ENCODE results near the gene RNF157. TPM values are rescaled to one million over a fixed set of nuclear protein-coding genes. Genes with fewer than 3 reads are reported as not detected.

RNF157 gene
- total and polyA plus RNA-seq, 2 of the 4 experiments (the other 2 are of a cell fraction): 0.54 to 1.3 TPM

GRCh38 chr17:76131051-76131691, 109.1 kb downstream of the RNF157 start:
- H3K4ac ChIP-seq (ENCODE audit: low read depth, low read length): no peak overlapping the region
- peak overlapping the region; percentile 51 for H2AFZ ChIP-seq (replicated peaks; ENCODE audit: low read length, poor library complexity)
- intact Hi-C loops (cut with micrococcal nuclease) (no loop called here), in situ Hi-C loops (cut with MboI; ENCODE audit: low sequenced_read_pairs) (no loop called here), dilution Hi-C loops (cut with HindIII; ENCODE audit: low sequenced_read_pairs, unreplicated experiment) (no loop called here)
- H2BK120ac ChIP-seq (ENCODE audit: low read depth, low read length): no peak overlapping the region
- H2BK20ac ChIP-seq (ENCODE audit: low read depth, low read length): no peak overlapping the region
- BruUV-seq (replicated peaks): no TSS peak
- no peak overlapping the region for H3K4me2 ChIP-seq (ENCODE audit: low read depth, low read length)
- H3K18ac ChIP-seq (ENCODE audit: low read depth, low read length): no peak overlapping the region
- H2AK5ac ChIP-seq (ENCODE audit: low read depth, low read length): no peak overlapping the region
- no peak overlapping the region for H3K27ac ChIP-seq (ENCODE audit: insufficient read depth, low read length)
- 18% methylated on average over 8 of the region's 21 CpGs; no CpG with 5 or more reads in 1 of the 2 experiments for WGBS, 2 experiments (ENCODE audit: extremely low coverage in 2 of 2, insufficient read length in 1 of 2)
- H3K23ac ChIP-seq (ENCODE audit: low read depth, low read length): no peak overlapping the region
- H4K8ac ChIP-seq (ENCODE audit: low read depth in 2 of 2, low read length in 2 of 2): no peak overlapping the region
- no peaks in the 10 kb centered on the region for H3K9me1 ChIP-seq (ENCODE audit: insufficient read depth, low read length)
- H3K79me1 ChIP-seq (ENCODE audit: low read depth in 1 of 2, low read length in 2 of 2): no peaks in the 10 kb centered on the region
- POLR2A ChIA-PET (ENCODE audit: unreplicated experiment): no interaction called here
- peak overlapping the region; percentile 65 for H2AK9ac ChIP-seq (replicated peaks; ENCODE audit: low read depth, low read length, poor library complexity)
- H3K4me3 ChIP-seq (ENCODE audit: insufficient read depth, low read depth, low read length): no peak overlapping the region
- H3K9ac ChIP-seq (ENCODE audit: low read depth, low read length): no peak overlapping the region
- TF ChIP-seq CHD1 (IDR thresholded peaks at IDR 0.05; ENCODE audit: low read depth, low read length) (no peak), BHLHE40 (IDR thresholded peaks at IDR 0.05; ENCODE audit: low read depth, low read length) (no peak), SMC3 (IDR thresholded peaks at IDR 0.05; ENCODE audit: low read depth, low read length) (no peak), MAFK (IDR thresholded peaks at IDR 0.05; ENCODE audit: low read depth, low read length) (no peak), NFE2L2 (IDR thresholded peaks at IDR 0.05; ENCODE audit: low read depth, low read length) (no peak), MAZ (IDR thresholded peaks at IDR 0.05; ENCODE audit: borderline replicate concordance, low read depth, low read length) (no peak), RCOR1 (IDR thresholded peaks at IDR 0.05; ENCODE audit: insufficient replicate concordance, low read length) (no peak), POLR2A (IDR thresholded peaks at IDR 0.05; ENCODE audit: low read depth, low read length) (no peak)
- TF ChIP-seq, protein P1, sequence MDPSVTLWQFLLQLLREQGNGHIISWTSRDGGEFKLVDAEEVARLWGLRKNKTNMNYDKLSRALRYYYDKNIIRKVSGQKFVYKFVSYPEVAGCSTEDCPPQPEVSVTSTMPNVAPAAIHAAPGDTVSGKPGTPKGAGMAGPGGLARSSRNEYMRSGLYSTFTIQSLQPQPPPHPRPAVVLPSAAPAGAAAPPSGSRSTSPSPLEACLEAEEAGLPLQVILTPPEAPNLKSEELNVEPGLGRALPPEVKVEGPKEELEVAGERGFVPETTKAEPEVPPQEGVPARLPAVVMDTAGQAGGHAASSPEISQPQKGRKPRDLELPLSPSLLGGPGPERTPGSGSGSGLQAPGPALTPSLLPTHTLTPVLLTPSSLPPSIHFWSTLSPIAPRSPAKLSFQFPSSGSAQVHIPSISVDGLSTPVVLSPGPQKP (IDR thresholded peaks at IDR 0.05; ENCODE audit: borderline replicate concordance, low read depth, low read length): no peak
- no peaks in the 10 kb centered on the region for H3K36me3 ChIP-seq (ENCODE audit: control insufficient read depth, insufficient read depth, low read length)
- H4K5ac ChIP-seq (ENCODE audit: low read depth, low read length): no peak overlapping the region
- H2BK15ac ChIP-seq (ENCODE audit: low read depth, low read length): no peak overlapping the region
- no peak overlapping the region for H3K56ac ChIP-seq (ENCODE audit: extremely low read depth, insufficient read depth, low read length)
- H2BK5ac ChIP-seq (ENCODE audit: low read depth, low read length, poor library complexity, severe bottlenecking): no peak overlapping the region
- CTCF ChIA-PET: no interaction called here
- H3K27me3 ChIP-seq (ENCODE audit: control insufficient read depth, insufficient read depth, low read length): peaks cover 59% of the 10 kb centered on the region
- DNase-seq (no peak), ATAC-seq (ENCODE audit: low read depth) (no peak)
- H4K20me1 ChIP-seq (ENCODE audit: insufficient read depth, low read length): no peaks in the 10 kb centered on the region
- H3K4me1 ChIP-seq (ENCODE audit: control insufficient read depth, insufficient read depth, low read length): no peaks in the 10 kb centered on the region
- no peak overlapping the region for H4K91ac ChIP-seq (ENCODE audit: insufficient read depth, low read depth, low read length)
- H3K9me3 ChIP-seq (ENCODE audit: control insufficient read depth, insufficient read depth, low read length): no peaks in the 10 kb centered on the region
- H3K14ac ChIP-seq (replicated peaks; ENCODE audit: low read depth, low read length): no peak overlapping the region

All from IMR-90 (cell line).